Loucy (cell line): ENCODE data around the gene ACOXL.

Source experiments
- EZH2phosphoT487 ChIP-seq: fragments of 200-600 bp; IDR thresholded peaks from 2 replicates; pipeline ENCODE4 v1.6.1; 2018; ENCODE audit warnings: antibody characterized with exemption, mild to moderate bottlenecking, moderate library complexity, borderline replicate concordance
- TF ChIP-seq, protein P1 (sequence below): fragments of 200-600 bp; sonication (generic); conservative IDR thresholded peaks from 2 replicates; pipeline ENCODE4 v1.5.1; 2014; ENCODE audit warnings: mild to moderate bottlenecking, antibody characterized with exemption, low read length

- TF ChIP-seq, protein P1, sequence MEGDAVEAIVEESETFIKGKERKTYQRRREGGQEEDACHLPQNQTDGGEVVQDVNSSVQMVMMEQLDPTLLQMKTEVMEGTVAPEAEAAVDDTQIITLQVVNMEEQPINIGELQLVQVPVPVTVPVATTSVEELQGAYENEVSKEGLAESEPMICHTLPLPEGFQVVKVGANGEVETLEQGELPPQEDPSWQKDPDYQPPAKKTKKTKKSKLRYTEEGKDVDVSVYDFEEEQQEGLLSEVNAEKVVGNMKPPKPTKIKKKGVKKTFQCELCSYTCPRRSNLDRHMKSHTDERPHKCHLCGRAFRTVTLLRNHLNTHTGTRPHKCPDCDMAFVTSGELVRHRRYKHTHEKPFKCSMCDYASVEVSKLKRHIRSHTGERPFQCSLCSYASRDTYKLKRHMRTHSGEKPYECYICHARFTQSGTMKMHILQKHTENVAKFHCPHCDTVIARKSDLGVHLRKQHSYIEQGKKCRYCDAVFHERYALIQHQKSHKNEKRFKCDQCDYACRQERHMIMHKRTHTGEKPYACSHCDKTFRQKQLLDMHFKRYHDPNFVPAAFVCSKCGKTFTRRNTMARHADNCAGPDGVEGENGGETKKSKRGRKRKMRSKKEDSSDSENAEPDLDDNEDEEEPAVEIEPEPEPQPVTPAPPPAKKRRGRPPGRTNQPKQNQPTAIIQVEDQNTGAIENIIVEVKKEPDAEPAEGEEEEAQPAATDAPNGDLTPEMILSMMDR = no peak
- TF ChIP-seq EZH2phosphoT487 = no peak
Observed at GRCh38 chr2:111029181-111029927, 297.0 kb downstream of the ACOXL start.
